Testis (tissue), 2 donors: Measurements from ENCODE around the gene CHST8.

Experiments used
- POLR2A ChIP-seq: fragments of 450-650 bp; IDR thresholded peaks from one replicate; pipeline ENCODE4 v1.6.1; 2017; ENCODE audit warnings: antibody characterized with exemption, mild to moderate bottlenecking, moderate library complexity
- TF ChIP-seq, protein P1 (sequence below), 3 experiments: fragments of 450-650 bp in 2 of 3; fragments of 200-600 bp in 1 of 3; sonication (generic) in 1 of 3; IDR thresholded peaks; one replicate each; pipeline ENCODE4 v1.5.1; 2016 to 2019; ENCODE audit warnings: antibody characterized with exemption in 3 of 3, mild to moderate bottlenecking in 2 of 3, moderate library complexity in 1 of 3

DNA sequence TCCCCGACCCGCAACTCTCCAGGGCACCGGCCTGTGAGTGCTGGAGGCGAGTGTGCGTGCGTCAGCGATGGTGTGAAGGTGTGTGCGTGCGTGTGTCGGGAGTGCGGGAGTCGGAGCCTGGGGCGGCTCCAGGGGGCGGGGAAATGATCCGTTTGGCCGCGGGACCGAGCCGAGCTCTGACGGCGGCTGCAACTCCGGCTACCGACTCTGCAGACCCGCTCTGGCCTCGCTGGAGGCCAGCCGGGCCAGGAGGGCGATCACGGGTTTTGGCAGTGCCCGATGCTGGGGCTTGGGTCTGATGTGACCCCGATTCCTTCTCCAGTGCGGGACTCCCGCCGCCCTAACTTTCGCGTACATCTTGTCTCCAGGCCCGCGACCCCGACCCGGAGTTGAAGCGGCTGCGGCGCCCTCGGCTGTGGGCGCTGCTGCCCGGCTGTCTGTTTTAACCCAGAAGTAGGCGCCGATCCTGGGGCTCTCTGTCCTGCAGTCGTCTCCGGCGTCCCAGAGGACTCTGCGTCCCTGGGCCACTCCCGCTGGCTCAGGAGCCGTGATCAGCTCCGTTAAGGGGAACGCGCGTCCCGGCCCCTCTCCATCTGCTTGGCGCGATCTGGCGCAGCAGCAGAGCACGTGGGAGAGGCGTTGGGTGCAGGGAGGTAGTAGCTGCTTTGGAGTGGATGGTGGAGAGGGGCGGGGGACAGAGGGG lies 1.2 kb downstream of the CHST8 start:
- TF ChIP-seq POLR2A: no peak
- TF ChIP-seq, protein P1, sequence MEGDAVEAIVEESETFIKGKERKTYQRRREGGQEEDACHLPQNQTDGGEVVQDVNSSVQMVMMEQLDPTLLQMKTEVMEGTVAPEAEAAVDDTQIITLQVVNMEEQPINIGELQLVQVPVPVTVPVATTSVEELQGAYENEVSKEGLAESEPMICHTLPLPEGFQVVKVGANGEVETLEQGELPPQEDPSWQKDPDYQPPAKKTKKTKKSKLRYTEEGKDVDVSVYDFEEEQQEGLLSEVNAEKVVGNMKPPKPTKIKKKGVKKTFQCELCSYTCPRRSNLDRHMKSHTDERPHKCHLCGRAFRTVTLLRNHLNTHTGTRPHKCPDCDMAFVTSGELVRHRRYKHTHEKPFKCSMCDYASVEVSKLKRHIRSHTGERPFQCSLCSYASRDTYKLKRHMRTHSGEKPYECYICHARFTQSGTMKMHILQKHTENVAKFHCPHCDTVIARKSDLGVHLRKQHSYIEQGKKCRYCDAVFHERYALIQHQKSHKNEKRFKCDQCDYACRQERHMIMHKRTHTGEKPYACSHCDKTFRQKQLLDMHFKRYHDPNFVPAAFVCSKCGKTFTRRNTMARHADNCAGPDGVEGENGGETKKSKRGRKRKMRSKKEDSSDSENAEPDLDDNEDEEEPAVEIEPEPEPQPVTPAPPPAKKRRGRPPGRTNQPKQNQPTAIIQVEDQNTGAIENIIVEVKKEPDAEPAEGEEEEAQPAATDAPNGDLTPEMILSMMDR (IDR thresholded peaks at IDR 0.05): no peak
